ENCODE measurements around the gene TTF1.

- TF ChIP-seq CTCF (conservative IDR thresholded peaks at IDR 0.05; ENCODE audit: low read length) (no peak), EZH2phosphoT487 (IDR thresholded peaks at IDR 0.05; ENCODE audit: borderline replicate concordance) (no peak)
Observed at GRCh38 chr9:132356324-132356924, 50.2 kb downstream of the TTF1 start.
